GM13977 (cell line): ENCODE data around the gene CAMK2D.

Source experiments
- DNase-seq: peaks from one replicate; pipeline ENCODE4 v3.0.0; 2012; ENCODE audit warnings: low spot score
- in situ Hi-C: fragments of 300-500 bp; cut with MboI; formaldehyde crosslinking; loops from one replicate; pipeline ENCODE4 v1.12.0; 2022; ENCODE audit warnings: low sequenced_read_pairs, low pct_unique_long_range_greater_than_20kb, mixed read lengths, inconsistent platforms; ENCODE audit not compliant: unreplicated experiment
- TF ChIP-seq, protein P1 (sequence below): IDR thresholded peaks from 2 replicates; pipeline ENCODE4 v1.5.1; 2012; ENCODE audit warnings: mild to moderate bottlenecking, control low read depth; ENCODE audit not compliant: insufficient read depth; ENCODE audit errors: extremely low read depth, missing control alignments

Gene CAMK2D

DNA sequence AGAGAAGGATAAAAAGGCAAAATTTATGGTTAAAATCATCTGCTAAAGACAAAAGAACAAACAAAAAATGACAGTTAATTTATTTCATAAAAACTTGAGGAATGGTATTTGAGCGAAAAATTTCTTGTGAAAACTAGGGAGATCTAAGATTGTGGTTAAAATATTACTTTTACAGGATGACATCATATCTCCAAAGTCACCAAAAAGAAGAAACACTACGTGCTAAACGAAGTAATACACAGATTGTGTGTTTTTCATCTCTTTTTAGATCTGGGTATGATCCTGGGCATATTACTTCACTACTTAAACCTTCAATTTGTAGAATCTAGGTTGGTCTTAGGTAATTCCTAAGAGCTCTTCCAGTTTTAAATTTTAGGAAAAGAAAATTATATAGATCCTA is 107.7 kb downstream of the CAMK2D start:
- in situ Hi-C loops = no loop called here
- no peak for DNase-seq
- TF ChIP-seq, protein P1, sequence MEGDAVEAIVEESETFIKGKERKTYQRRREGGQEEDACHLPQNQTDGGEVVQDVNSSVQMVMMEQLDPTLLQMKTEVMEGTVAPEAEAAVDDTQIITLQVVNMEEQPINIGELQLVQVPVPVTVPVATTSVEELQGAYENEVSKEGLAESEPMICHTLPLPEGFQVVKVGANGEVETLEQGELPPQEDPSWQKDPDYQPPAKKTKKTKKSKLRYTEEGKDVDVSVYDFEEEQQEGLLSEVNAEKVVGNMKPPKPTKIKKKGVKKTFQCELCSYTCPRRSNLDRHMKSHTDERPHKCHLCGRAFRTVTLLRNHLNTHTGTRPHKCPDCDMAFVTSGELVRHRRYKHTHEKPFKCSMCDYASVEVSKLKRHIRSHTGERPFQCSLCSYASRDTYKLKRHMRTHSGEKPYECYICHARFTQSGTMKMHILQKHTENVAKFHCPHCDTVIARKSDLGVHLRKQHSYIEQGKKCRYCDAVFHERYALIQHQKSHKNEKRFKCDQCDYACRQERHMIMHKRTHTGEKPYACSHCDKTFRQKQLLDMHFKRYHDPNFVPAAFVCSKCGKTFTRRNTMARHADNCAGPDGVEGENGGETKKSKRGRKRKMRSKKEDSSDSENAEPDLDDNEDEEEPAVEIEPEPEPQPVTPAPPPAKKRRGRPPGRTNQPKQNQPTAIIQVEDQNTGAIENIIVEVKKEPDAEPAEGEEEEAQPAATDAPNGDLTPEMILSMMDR = no peak

DNA sequence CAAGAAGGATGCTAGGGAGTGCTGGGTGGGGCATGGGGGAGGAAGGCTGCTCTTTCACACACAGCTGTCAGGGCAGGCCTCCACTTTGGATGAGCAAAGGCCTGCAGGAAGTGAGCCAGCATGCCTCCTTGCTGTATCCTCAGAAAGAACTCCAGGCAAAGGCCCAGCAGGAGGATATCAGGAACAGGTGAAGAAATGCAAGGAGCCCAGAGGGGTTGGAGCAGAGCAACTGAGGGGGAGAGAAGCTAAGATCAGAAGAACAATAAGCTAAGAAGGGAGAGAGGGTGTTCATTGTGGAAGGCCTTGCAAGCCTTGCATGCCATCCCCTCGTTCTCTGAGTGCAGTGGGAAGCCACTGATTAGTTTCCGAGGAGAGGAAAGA is 115.1 kb downstream of the CAMK2D start:
- DNase-seq = no peak
- in situ Hi-C loops = no loop called here
- TF ChIP-seq, protein P1 = no peak

DNA sequence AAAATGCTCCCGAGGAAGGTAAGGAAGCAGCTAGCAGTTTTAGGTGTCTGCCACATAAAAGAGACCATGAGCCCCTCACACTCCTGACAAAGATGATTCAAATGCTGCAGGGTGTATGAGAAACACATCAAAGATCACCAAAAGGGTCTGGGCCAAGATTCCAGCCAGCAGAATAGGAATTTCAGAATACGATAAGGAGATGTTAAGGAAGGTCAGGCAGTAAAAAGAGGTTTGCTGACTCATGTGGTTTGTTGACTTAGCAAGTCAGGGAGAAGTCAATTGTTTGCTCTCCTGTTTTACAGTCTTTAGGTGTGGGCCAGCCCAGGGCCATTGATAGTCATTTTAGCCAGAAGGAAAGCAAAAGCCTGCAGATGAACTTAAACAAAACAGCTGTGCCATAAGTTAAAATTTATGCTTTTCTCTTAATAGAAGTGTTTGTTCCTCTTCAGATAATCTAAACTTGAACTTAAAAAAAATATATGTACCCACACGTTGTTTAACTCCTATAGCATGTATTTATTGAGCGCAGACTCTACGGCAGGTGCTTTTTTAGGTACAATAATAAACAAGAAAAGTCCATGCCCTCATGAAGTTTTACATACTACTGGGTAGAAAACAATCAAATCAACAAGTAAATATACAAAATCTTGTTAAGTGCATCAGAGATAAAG is 115.6 kb downstream of the CAMK2D start:
- in situ Hi-C loops = no loop called here
- DNase-seq = no peak
- TF ChIP-seq, protein P1 = no peak

DNA sequence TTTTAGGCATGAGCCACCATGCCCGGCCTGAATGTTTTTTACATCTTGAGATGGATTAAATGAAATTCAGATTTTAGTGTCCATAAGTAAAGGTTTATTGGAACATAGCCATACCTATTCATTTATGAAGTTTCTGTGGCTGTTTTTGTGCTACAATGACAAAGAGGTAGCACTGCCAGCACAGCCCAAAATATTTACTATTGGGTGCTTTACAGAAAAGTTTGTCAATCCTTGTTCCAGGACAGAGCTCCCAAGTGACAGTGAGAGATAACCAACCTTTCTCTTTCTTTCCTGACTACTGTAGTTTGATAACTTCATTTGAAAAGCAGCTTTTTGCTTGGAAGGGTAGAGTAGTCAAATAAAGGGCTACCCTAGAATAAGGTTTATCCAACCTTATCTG is 116.2 kb downstream of the CAMK2D start:
- DNase-seq = no peak
- TF ChIP-seq, protein P1 = no peak
- in situ Hi-C loops = no loop called here

GRCh38 chr4:113644398-113644797 is 117.1 kb downstream of the CAMK2D start:
- in situ Hi-C loops = no loop called here
- DNase-seq = no peak
- TF ChIP-seq, protein P1 = no peak

- TF ChIP-seq, protein P1 = no peak
- DNase-seq = no peak
- in situ Hi-C loops = no loop called here
Measured at GRCh38 chr4:113643505-113643904, 118.0 kb downstream of the CAMK2D start.
